Gastroesophageal sphincter (tissue), 3 donors: ENCODE data around the gene SLC39A6.

Source experiments
- EP300 ChIP-seq: sonication (generic); formaldehyde crosslinking; IDR thresholded peaks from one replicate; pipeline ENCODE4 v1.6.1; 2017; ENCODE audit warnings: antibody characterized with exemption, mild to moderate bottlenecking
- POLR2A ChIP-seq, 2 donors: fragments of 450-650 bp; IDR thresholded peaks; one replicate each; pipeline ENCODE4 v1.6.1; 2017; ENCODE audit warnings: antibody characterized with exemption in 2 of 2, mild to moderate bottlenecking in 2 of 2, moderate library complexity in 1 of 2
- POLR2AphosphoS5 ChIP-seq: sonication (generic); formaldehyde crosslinking; IDR thresholded peaks from one replicate; pipeline ENCODE4 v1.6.1; 2017; ENCODE audit warnings: antibody characterized with exemption
- TF ChIP-seq, protein P1 (sequence below), 4 experiments: fragments of 200-600 bp in 2 of 4; fragments of 450-650 bp in 2 of 4; sonication (generic) in 1 of 4; IDR thresholded peaks; one replicate each; pipeline ENCODE4 v1.5.1; 2017 to 2019; ENCODE audit warnings: antibody characterized with exemption in 4 of 4, mild to moderate bottlenecking in 2 of 4, moderate library complexity in 2 of 4

DNA sequence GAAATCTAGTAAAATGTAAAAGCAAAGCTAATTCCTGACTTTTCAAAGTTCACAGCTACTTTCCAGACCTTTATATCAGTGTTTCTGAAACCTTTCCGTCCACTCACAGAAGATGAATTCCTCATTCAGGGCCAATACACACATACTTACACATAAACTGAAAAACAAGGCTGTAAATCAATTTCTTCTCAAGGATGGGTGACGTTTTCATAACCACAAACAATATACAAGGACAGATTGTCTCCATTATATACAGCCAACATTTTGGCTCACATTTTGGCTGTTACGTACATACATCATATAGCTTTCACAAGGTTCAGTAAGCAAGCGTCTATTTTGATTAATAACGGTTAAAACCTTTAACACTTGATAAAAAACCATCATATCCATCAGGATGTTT lies 63.1 kb downstream of the SLC39A6 start:
- TF ChIP-seq POLR2A (IDR thresholded peaks at IDR 0.05) (no peak), POLR2AphosphoS5 (no peak), EP300 (no peak)
- TF ChIP-seq, protein P1, sequence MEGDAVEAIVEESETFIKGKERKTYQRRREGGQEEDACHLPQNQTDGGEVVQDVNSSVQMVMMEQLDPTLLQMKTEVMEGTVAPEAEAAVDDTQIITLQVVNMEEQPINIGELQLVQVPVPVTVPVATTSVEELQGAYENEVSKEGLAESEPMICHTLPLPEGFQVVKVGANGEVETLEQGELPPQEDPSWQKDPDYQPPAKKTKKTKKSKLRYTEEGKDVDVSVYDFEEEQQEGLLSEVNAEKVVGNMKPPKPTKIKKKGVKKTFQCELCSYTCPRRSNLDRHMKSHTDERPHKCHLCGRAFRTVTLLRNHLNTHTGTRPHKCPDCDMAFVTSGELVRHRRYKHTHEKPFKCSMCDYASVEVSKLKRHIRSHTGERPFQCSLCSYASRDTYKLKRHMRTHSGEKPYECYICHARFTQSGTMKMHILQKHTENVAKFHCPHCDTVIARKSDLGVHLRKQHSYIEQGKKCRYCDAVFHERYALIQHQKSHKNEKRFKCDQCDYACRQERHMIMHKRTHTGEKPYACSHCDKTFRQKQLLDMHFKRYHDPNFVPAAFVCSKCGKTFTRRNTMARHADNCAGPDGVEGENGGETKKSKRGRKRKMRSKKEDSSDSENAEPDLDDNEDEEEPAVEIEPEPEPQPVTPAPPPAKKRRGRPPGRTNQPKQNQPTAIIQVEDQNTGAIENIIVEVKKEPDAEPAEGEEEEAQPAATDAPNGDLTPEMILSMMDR (IDR thresholded peaks at IDR 0.05), result no peak
